ENCODE data around the gene PNPLA3. TPM values are rescaled to one million over a fixed set of nuclear protein-coding genes. Genes with fewer than 3 reads are reported as not detected.
A peak's percentile ranks its signal among the peaks of the same experiment; 100 is the strongest.

The PNPLA3 gene
- total RNA-seq, 1 donor from 2014 or later: 1.4 TPM

GRCh38 chr22:43923191-43923590 is 414 bp upstream of the PNPLA3 start:
- H3K9me3 Mint-ChIP-seq: no peaks in the 10 kb centered on the region
- intact Hi-C loops (cut with micrococcal nuclease): no loop called here
- no peaks in the 10 kb centered on the region for H3K36me3 Mint-ChIP-seq (ENCODE audit: low read depth)
- H3K4me1 Mint-ChIP-seq: peaks cover 3% of the 10 kb centered on the region
- H3K27ac Mint-ChIP-seq: peak overlapping the region; percentile 73
- DNase-seq: peak; percentile 67
- H3K27me3 Mint-ChIP-seq: peaks cover 15% of the 10 kb centered on the region
- H3K4me3 Mint-ChIP-seq: peak overlapping the region; percentile 79

- peaks cover 13% of the 10 kb centered on the region for H3K27me3 Mint-ChIP-seq
- H3K9me3 Mint-ChIP-seq: no peaks in the 10 kb centered on the region
- no peaks in the 10 kb centered on the region for H3K36me3 Mint-ChIP-seq (ENCODE audit: low read depth)
- no peak for DNase-seq
- no peak overlapping the region for H3K27ac Mint-ChIP-seq
- intact Hi-C loops (cut with micrococcal nuclease): no loop called here
- H3K4me1 Mint-ChIP-seq: peaks cover 3% of the 10 kb centered on the region
- H3K4me3 Mint-ChIP-seq: peak overlapping the region; percentile 63
Measured at GRCh38 chr22:43924877-43925276, 1.3 kb downstream of the PNPLA3 start.

DNA sequence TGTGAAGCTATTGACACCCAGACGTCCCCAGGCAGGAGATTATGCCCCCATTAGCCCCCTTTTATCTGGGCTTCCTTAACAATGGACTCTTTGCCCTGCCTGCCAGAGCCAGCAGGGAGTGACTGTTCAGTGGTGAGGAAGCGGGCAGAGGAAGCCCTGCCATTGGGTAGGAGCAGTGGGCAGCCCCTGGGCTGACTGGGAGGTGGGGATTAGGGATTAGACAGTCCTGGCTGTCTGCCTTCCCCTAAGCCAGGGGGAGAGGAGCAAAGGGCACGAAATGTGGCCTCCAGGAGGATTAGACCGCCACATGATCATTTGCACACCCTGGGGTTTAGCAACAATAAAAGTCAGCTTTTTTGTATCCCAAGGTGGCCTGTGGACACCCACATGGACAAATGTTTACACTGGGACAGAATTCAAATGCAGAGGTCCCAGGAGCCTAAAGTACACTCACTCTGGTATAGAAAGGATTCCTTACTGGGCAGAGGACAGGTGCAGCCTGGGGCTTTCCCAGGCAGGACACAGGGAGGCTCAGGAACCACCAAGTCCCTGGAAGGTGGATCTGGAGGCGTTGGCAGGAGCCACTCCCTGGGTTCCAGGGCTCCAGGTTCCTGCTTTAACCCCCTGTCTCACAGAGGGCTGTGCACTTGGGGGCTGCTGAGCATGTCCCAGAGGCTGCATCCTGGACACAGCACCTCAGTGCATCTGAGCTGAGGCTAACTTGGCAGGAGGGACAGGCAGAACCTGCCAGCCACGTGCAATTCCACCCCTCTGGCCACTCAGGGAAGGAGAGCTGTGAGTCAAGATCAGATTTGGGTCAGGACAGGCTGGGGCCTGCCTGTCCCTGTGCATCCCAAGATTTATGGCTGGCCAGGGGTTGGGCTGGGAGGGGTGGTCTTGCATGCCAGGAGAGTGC is 2.1 kb downstream of the PNPLA3 start:
- intact Hi-C loops (cut with micrococcal nuclease): no loop called here
- Mint-ChIP-seq H3K27ac (no peak overlapping the region), H3K36me3 (ENCODE audit: low read depth) (no peaks in the 10 kb centered on the region), H3K9me3 (no peaks in the 10 kb centered on the region), H3K4me3 (peak overlapping the region; percentile 63), H3K4me1 (peaks cover 3% of the 10 kb centered on the region), H3K27me3 (peaks cover 12% of the 10 kb centered on the region)
- DNase-seq: no peak

DNA sequence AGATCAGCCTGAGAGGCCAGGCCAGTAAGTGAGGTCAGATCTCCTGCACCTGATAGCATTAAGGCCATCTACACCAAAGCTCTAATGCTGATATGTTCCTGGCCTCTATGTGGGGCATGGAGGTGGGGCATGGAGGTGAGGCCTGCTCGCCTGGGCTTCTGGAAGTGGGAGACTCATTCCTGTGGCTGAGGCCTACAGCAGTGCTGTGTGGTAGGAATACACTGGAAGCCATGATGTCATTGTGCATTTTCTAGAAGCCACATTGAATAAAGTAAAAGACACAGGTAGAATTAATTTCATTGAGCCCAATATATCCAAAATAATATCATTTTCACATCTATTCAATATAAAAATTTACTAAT is 2.7 kb downstream of the PNPLA3 start:
- no peak overlapping the region for H3K27ac Mint-ChIP-seq
- intact Hi-C loops (cut with micrococcal nuclease): no loop called here
- H3K9me3 Mint-ChIP-seq: no peaks in the 10 kb centered on the region
- H3K36me3 Mint-ChIP-seq (ENCODE audit: low read depth): no peaks in the 10 kb centered on the region
- no peak overlapping the region for H3K4me3 Mint-ChIP-seq
- H3K4me1 Mint-ChIP-seq: peaks cover 3% of the 10 kb centered on the region
- H3K27me3 Mint-ChIP-seq: peaks cover 10% of the 10 kb centered on the region
- no peak for DNase-seq

DNA sequence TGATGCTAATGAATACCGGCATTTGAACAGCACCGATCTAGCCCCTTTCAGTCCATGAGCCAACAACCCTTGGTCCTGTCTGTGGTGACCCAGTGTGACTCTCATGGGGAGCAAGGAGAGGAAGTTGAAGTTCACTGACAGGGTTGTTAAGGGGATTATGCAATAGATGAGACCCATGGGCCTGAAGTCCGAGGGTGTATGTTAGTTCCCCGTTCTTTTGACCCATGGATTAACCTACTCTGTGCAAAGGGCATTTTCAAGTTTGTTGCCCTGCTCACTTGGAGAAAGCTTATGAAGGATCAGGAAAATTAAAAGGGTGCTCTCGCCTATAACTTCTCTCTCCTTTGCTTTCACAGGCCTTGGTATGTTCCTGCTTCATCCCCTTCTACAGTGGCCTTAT is 4.9 kb downstream of the PNPLA3 start:
- no peaks in the 10 kb centered on the region for H3K36me3 Mint-ChIP-seq (ENCODE audit: low read depth)
- H3K4me3 Mint-ChIP-seq: no peak overlapping the region
- H3K27ac Mint-ChIP-seq: no peak overlapping the region
- no peaks in the 10 kb centered on the region for H3K4me1 Mint-ChIP-seq
- H3K9me3 Mint-ChIP-seq: no peaks in the 10 kb centered on the region
- intact Hi-C loops (cut with micrococcal nuclease): no loop called here
- peaks cover 7% of the 10 kb centered on the region for H3K27me3 Mint-ChIP-seq
- no peak for DNase-seq

DNA sequence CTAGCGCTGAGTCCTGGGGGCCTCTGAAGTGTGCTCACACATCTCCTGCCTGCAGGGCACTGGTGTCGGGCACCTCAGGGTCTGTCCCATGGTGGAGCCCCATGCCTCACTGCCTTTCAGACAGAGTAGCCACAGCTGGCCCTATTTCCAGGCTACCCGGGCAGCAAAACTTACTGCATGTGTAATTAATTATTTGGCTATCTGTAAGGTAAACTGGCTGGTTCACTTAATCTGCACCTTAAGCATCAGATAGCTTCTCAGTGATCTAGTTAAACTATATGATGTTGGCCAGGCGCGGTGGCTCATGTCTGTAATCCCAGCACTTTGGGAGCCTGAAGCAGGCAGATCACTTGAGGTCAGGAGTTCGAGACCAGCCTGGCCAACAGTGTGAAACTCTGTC is 5.3 kb downstream of the PNPLA3 start:
- Mint-ChIP-seq H3K27ac (no peak overlapping the region), H3K4me1 (no peaks in the 10 kb centered on the region), H3K4me3 (no peak overlapping the region), H3K36me3 (ENCODE audit: low read depth) (no peaks in the 10 kb centered on the region), H3K9me3 (no peaks in the 10 kb centered on the region), H3K27me3 (peaks cover 7% of the 10 kb centered on the region)
- no peak for DNase-seq
- intact Hi-C loops (cut with micrococcal nuclease): no loop called here

GRCh38 chr22:43931771-43932170 is 8.2 kb downstream of the PNPLA3 start:
- no peak for DNase-seq
- Mint-ChIP-seq H3K9me3 (no peaks in the 10 kb centered on the region), H3K36me3 (ENCODE audit: low read depth) (no peaks in the 10 kb centered on the region), H3K4me1 (no peaks in the 10 kb centered on the region), H3K27me3 (peaks cover 2% of the 10 kb centered on the region), H3K27ac (no peak overlapping the region), H3K4me3 (no peak overlapping the region)
- intact Hi-C loops (cut with micrococcal nuclease): no loop called here

DNA sequence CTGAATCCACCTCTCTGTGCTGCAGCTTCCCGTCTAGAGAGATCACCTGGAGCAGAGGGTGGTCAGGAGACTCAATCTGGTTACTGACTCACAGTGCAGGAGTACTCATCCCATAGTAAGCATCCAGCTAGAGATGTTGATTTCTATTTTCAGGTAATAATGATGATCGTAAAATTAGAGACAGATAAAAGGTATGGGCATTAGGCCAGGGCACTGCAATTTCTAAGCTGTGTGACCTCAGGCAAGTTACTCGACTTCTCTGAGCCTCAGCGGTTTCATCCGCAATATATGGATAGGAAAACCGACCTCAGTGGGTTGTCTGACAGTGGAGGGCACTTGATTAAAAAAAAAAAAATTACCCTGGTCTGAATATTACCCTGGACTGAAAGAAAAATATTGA is 17.8 kb downstream of the PNPLA3 start:
- H3K27ac Mint-ChIP-seq: no peak overlapping the region
- intact Hi-C loops (cut with micrococcal nuclease): no loop called here
- no peaks in the 10 kb centered on the region for H3K4me1 Mint-ChIP-seq
- no peak for DNase-seq
- H3K9me3 Mint-ChIP-seq: no peaks in the 10 kb centered on the region
- H3K27me3 Mint-ChIP-seq: peaks cover 3% of the 10 kb centered on the region
- H3K36me3 Mint-ChIP-seq (ENCODE audit: low read depth): no peaks in the 10 kb centered on the region
- no peak overlapping the region for H3K4me3 Mint-ChIP-seq

- Mint-ChIP-seq H3K36me3 (ENCODE audit: low read depth) (no peaks in the 10 kb centered on the region), H3K9me3 (no peaks in the 10 kb centered on the region), H3K27ac (no peak overlapping the region), H3K27me3 (peaks cover 3% of the 10 kb centered on the region), H3K4me3 (no peak overlapping the region), H3K4me1 (no peaks in the 10 kb centered on the region)
- intact Hi-C loops (cut with micrococcal nuclease): no loop called here
- no peak for DNase-seq
Measured at GRCh38 chr22:43944670-43945430, 21.2 kb downstream of the PNPLA3 start.

- no peak overlapping the region for H3K4me3 Mint-ChIP-seq
- peak; percentile 92 for DNase-seq
- H3K9me3 Mint-ChIP-seq: no peaks in the 10 kb centered on the region
- H3K27ac Mint-ChIP-seq: peak overlapping the region; percentile 16
- no peaks in the 10 kb centered on the region for H3K36me3 Mint-ChIP-seq (ENCODE audit: low read depth)
- no peaks in the 10 kb centered on the region for H3K4me1 Mint-ChIP-seq
- H3K27me3 Mint-ChIP-seq: peaks cover 3% of the 10 kb centered on the region
- intact Hi-C loops (cut with micrococcal nuclease): loop anchor here (1.0 kb wide), 1 partner anchor 63 kb away; no protein-coding TSS in a partner anchor
Measured at GRCh38 chr22:43945632-43946383, 22.2 kb downstream of the PNPLA3 start.

DNA sequence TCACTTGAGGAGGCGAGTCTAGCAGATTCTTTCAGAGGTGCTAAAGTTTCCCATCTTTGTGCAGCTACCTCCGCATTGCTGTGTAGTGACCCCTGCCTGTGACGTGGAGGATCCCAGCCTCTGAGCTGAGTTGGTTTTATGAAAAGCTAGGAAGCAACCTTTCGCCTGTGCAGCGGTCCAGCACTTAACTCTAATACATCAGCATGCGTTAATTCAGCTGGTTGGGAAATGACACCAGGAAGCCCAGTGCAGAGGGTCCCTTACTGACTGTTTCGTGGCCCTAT is 22.7 kb downstream of the PNPLA3 start:
- H3K27me3 Mint-ChIP-seq: peaks cover 3% of the 10 kb centered on the region
- no peak overlapping the region for H3K27ac Mint-ChIP-seq
- H3K4me1 Mint-ChIP-seq: no peaks in the 10 kb centered on the region
- no peak overlapping the region for H3K4me3 Mint-ChIP-seq
- no peak for DNase-seq
- no peaks in the 10 kb centered on the region for H3K36me3 Mint-ChIP-seq (ENCODE audit: low read depth)
- H3K9me3 Mint-ChIP-seq: no peaks in the 10 kb centered on the region
- intact Hi-C loops (cut with micrococcal nuclease): loop anchor here (1.0 kb wide), 1 partner anchor 63 kb away; no protein-coding TSS in a partner anchor

- Mint-ChIP-seq H3K27ac (no peak overlapping the region), H3K27me3 (peaks cover 2% of the 10 kb centered on the region), H3K4me1 (peaks cover under 1% of the 10 kb centered on the region), H3K9me3 (no peaks in the 10 kb centered on the region), H3K4me3 (no peak overlapping the region), H3K36me3 (ENCODE audit: low read depth) (no peaks in the 10 kb centered on the region)
- no peak for DNase-seq
- intact Hi-C loops (cut with micrococcal nuclease): no loop called here
Measured at GRCh38 chr22:43948836-43949406, 25.3 kb downstream of the PNPLA3 start.

DNA sequence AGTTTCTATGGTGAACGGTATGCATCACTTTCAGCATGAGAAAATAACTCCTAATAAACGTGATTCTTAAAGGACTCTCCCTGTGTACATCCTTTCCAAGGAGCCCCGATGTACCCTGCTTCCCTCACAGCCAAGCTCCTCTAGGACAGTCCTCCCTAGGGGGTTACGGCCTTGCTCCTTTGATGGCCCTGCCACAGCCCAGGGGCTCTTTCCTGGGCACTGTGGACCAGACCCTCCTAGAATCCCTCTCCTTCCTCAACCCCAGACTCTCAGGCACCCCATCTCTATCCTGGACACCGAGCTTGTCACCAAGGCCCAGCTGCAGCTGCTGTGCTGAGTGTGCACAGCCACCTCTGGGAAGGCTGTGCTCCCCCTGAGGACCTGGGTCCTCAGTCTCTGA is 27.8 kb downstream of the PNPLA3 start:
- H3K27me3 Mint-ChIP-seq: no peaks in the 10 kb centered on the region
- intact Hi-C loops (cut with micrococcal nuclease): no loop called here
- no peak overlapping the region for H3K4me3 Mint-ChIP-seq
- peaks cover 14% of the 10 kb centered on the region for H3K4me1 Mint-ChIP-seq
- no peaks in the 10 kb centered on the region for H3K9me3 Mint-ChIP-seq
- no peak overlapping the region for H3K27ac Mint-ChIP-seq
- H3K36me3 Mint-ChIP-seq (ENCODE audit: low read depth): peaks cover under 1% of the 10 kb centered on the region
- DNase-seq: no peak

GRCh38 chr22:43951966-43952365 is 28.4 kb downstream of the PNPLA3 start:
- intact Hi-C loops (cut with micrococcal nuclease): no loop called here

More at GRCh38 chr22:43951966-43952365, 28.4 kb downstream of the PNPLA3 start:
- H3K36me3 Mint-ChIP-seq (ENCODE audit: low read depth): peaks cover 2% of the 10 kb centered on the region
- DNase-seq: no peak
- no peaks in the 10 kb centered on the region for H3K27me3 Mint-ChIP-seq
- H3K4me3 Mint-ChIP-seq: no peak overlapping the region
- peaks cover 20% of the 10 kb centered on the region for H3K4me1 Mint-ChIP-seq
- H3K27ac Mint-ChIP-seq: no peak overlapping the region
- H3K9me3 Mint-ChIP-seq: no peaks in the 10 kb centered on the region

Data from activated CD4-positive, alpha-beta T cell treated with anti-CD3 and anti-CD28 coated beads, Interleukin-2, amount 10 ng/mL, durations not matched to agents 24 days and 14 days (primary cell).